Measurements from ENCODE around the gene LATS2. TPM values are rescaled to one million over a fixed set of nuclear protein-coding genes. Genes with fewer than 3 reads are reported as not detected.

The LATS2 gene
- total and polyA plus RNA-seq, 2 of the 8 experiments (the other 6 are each of a cell fraction or from before 2014, with no cell fraction given): 8.3 to 26.2 TPM

- Histone ChIP-seq H4K5ac (ENCODE audit: insufficient read length, low read depth, low read length) (no peak overlapping the region), H4K20me1 (replicated peaks in 1 of 2; ENCODE audit: control insufficient read depth in 1 of 2, insufficient read depth in 2 of 2, low read length in 2 of 2) (no peaks in the 10 kb centered on the region), H3K4me3 (ENCODE audit: extremely low read depth in 1 of 4, insufficient read depth in 2 of 4, low read depth in 3 of 4, low read length in 4 of 4) (no peak overlapping the region), H3K79me2 (ENCODE audit: control insufficient read depth in 1 of 2, insufficient read depth in 2 of 2, low read length in 2 of 2) (no peaks in the 10 kb centered on the region), H3K4ac (replicated peaks; ENCODE audit: insufficient read length, low read depth, low read length) (no peak overlapping the region), H2BK12ac (ENCODE audit: low read depth, low read length) (0 out of 2 replicates have a peak overlapping the region, but pooled peaks have one; percentile 17), H2BK5ac (ENCODE audit: low read depth, low read length) (no peak overlapping the region), H2AK5ac (ENCODE audit: low read depth, low read length) (no peak overlapping the region), H3K9me3 (ENCODE audit: insufficient read depth in 2 of 2, low read depth in 1 of 2, low read length in 1 of 2) (no peaks in the 10 kb centered on the region), H4K91ac (replicated peaks; ENCODE audit: insufficient read length, low read length) (no peak overlapping the region), H3K79me1 (ENCODE audit: low read depth, low read length) (no peaks in the 10 kb centered on the region), H3K56ac (replicated peaks; ENCODE audit: insufficient read length, low read depth, low read length) (no peak overlapping the region), H4K8ac (ENCODE audit: extremely low read depth, insufficient read depth, low read length) (no peak overlapping the region), H3K36me3 (ENCODE audit: control insufficient read depth in 2 of 4, insufficient read depth in 4 of 4, low read length in 3 of 4) (no peaks in the 10 kb centered on the region), H3K23me2 (ENCODE audit: low read depth, low read length) (no peaks in the 10 kb centered on the region), H2BK120ac (replicated peaks; ENCODE audit: low read depth, low read length) (no peak overlapping the region), H3K14ac (ENCODE audit: insufficient read length) (no peak overlapping the region), H2BK20ac (ENCODE audit: low read length) (no peak overlapping the region), H3K4me2 (ENCODE audit: insufficient read depth in 1 of 2, low read depth in 2 of 2, low read length in 2 of 2) (no peak overlapping the region), H3K27ac (ENCODE audit: low read depth, low read length) (no peak overlapping the region), H3K23ac (ENCODE audit: insufficient read length) (no peak overlapping the region), H3K9ac (replicated peaks in 1 of 4; ENCODE audit: extremely low read depth in 1 of 4, low read depth in 3 of 4, low read length in 3 of 4) (no peak overlapping the region), H2AFZ (ENCODE audit: low read length) (no peak overlapping the region), H3K27me3 (replicated peaks in 1 of 4; ENCODE audit: control insufficient read depth in 3 of 4, extremely low read depth in 1 of 4, insufficient read depth in 3 of 4, low read length in 3 of 4) (no peaks in the 10 kb centered on the region), H3K4me1 (replicated peaks in 1 of 4; ENCODE audit: control insufficient read depth in 3 of 4, insufficient read depth in 4 of 4, low read length in 3 of 4) (no peaks in the 10 kb centered on the region), H3K18ac (ENCODE audit: extremely low read depth, low read length) (no peak overlapping the region), H2BK15ac (ENCODE audit: low read length) (no peak overlapping the region)
- TF ChIP-seq GABPA (IDR thresholded peaks at IDR 0.05; ENCODE audit: borderline replicate concordance, insufficient read depth, low read length): no peak
- TF ChIP-seq EZH2 (IDR thresholded peaks at IDR 0.05; ENCODE audit: low read depth, low read length, severe bottlenecking): no peak
- no peak for DNase-seq (ENCODE audit: low read depth in 1 of 2, low spot score in 2 of 2)
- WGBS, 2 experiments (ENCODE audit: extremely low coverage in 1 of 2, insufficient coverage in 1 of 2, insufficient read length in 1 of 2, insufficient replicate concordance in 2 of 2, low coverage in 1 of 2, low lambda C conversion rate in 2 of 2, missing lambda C conversion rate in 1 of 2): 81% methylated on average over 4 of the region's 4 CpGs; no CpG with 5 or more reads in 1 of the 2 experiments
- CTCF ChIA-PET (ENCODE audit: partially characterized antibody): interaction anchor here (0.8 kb wide), 1 partner anchor 13 kb away, joined by 3 read pairs; no protein-coding TSS in a partner anchor
- FAIRE-seq: no peak
- POLR2A ChIA-PET (ENCODE audit: partially characterized antibody): interaction anchor here (1.0 kb wide), 1 partner anchor 82 kb away, joined by 3 read pairs; no protein-coding TSS in a partner anchor
These were observed 5.6 kb upstream of the LATS2 start for GRCh38 chr13:21066946-21067345.
